H1 (cell line): ENCODE measurements around the gene TYW5. TPM values are rescaled to one million over a fixed set of nuclear protein-coding genes. Genes with fewer than 3 reads are reported as not detected.

Experiments used
- CREB1 ChIP-seq: IDR thresholded peaks from 2 replicates; pipeline ENCODE4 v1.6.1; 2012; ENCODE audit warnings: inconsistent platforms
- RFX5 ChIP-seq: IDR thresholded peaks from 2 replicates; pipeline ENCODE4 v1.6.1; 2011; ENCODE audit warnings: low read depth, low read length, improper control_type of control experiment, borderline replicate concordance
- TAF7 ChIP-seq: optimal IDR thresholded peaks from 2 replicates; pipeline ENCODE3; 2011; ENCODE audit warnings: low read depth, mild to moderate bottlenecking, inconsistent platforms, low read length, moderate library complexity, borderline replicate concordance
- TEAD4 ChIP-seq: IDR thresholded peaks from 2 replicates; pipeline ENCODE4 v1.6.1; 2012; ENCODE audit warnings: low read depth, low read length, inconsistent platforms, mixed read lengths
- polyA plus RNA-seq, 7 experiments: library from polyadenylated mRNA; depleted of rRNA in 3 of 7; stranded (reverse) in 5 of 7; unstranded in 2 of 7; fragments of >200 nt in 5 of 7; fragments of 200-250 nt in 2 of 7; gene quantifications; 1 replicate in 5 of 7; 2 replicates in 1 of 7; 4 replicates in 1 of 7; pipeline versions ENCODE4 v1.2.1 to v1.2.3, GENCODE V29; 2011 to 2013; ENCODE audit warnings: missing spikeins in 2 of 7, mixed read lengths in 2 of 7
- total RNA-seq: library from RNA; stranded (reverse); fragmentation: NEBNext Ultra II Directional; extraction: Animal tissue kit (Norgen Biotek cat#: 25700); gene quantifications from 2 replicates; pipeline ENCODE4 v1.2.1, GENCODE V29; 2021
- TF ChIP-seq, protein P1 (sequence below): IDR thresholded peaks from 2 replicates; pipeline ENCODE4 v1.6.1; 2011; ENCODE audit warnings: low read depth, mild to moderate bottlenecking, low read length; ENCODE audit not compliant: insufficient read depth
- TF ChIP-seq, protein P2 (sequence below): IDR thresholded peaks from 2 replicates; pipeline ENCODE4 v1.6.1; 2012; ENCODE audit warnings: low read length, inconsistent platforms

The TYW5 gene
- total and polyA plus RNA-seq, 2 of the 8 experiments (the other 6 are each of a cell fraction or from before 2014, with no cell fraction given) = 5.4 to 11.3 TPM

DNA sequence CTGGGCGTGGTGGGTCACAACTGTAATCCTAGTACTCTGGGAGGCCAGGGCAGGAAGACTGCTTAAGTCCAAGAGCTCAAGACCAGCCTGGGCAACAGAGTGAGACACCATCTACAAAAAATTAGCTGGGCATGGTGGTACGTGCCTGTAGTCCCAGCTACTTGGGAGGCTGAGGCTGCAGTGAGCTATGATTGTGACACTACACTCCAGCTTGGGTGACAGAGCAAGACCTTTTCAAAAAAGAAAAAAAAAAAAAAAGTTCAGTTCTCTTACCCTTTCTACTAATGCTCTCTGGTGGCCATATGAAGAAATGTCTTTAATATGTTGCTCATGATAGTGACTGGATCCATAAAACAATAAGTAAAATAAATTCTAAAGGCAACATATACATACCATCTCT is 14.9 kb downstream of the TYW5 start (continued):
- TF ChIP-seq, protein P1, sequence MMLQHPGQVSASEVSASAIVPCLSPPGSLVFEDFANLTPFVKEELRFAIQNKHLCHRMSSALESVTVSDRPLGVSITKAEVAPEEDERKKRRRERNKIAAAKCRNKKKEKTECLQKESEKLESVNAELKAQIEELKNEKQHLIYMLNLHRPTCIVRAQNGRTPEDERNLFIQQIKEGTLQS = no peak
- TF ChIP-seq RFX5 (no peak), TEAD4 (no peak), CREB1 (no peak), TAF7 (no peak)
- TF ChIP-seq, protein P2, sequence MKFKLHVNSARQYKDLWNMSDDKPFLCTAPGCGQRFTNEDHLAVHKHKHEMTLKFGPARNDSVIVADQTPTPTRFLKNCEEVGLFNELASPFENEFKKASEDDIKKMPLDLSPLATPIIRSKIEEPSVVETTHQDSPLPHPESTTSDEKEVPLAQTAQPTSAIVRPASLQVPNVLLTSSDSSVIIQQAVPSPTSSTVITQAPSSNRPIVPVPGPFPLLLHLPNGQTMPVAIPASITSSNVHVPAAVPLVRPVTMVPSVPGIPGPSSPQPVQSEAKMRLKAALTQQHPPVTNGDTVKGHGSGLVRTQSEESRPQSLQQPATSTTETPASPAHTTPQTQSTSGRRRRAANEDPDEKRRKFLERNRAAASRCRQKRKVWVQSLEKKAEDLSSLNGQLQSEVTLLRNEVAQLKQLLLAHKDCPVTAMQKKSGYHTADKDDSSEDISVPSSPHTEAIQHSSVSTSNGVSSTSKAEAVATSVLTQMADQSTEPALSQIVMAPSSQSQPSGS = no peak
